Measurements from ENCODE around the gene WDR3. TPM values are rescaled to one million over a fixed set of nuclear protein-coding genes. Genes with fewer than 3 reads are reported as not detected.

WDR3 gene
- total and polyA plus RNA-seq, 11 donors = 1.5 to 15.4 (median 11.7) TPM

GRCh38 chr1:117932576-117932975 lies 3.0 kb downstream of the WDR3 start:
- Histone ChIP-seq H3K4me3 (no peak overlapping the region), H3K4me1 (peaks cover 5 to 33% (median 21%) of the 10 kb centered on the region in 12 donors), H3K36me3 (peaks cover 0 to 44% (median 33%) of the 10 kb centered on the region in 9 donors), H3K9me3 (no peaks in the 10 kb centered on the region), H3K27ac (no peak overlapping the region), H3K27me3 (no peaks in the 10 kb centered on the region)
- ATAC-seq = no peak
- WGBS, 4 donors = 91 to 98% (median 95%) methylated on average over 4 of the region's 4 CpGs
- intact Hi-C loops (cut with DNase I) = no loop called here
- no peak for DNase-seq
- TF ChIP-seq POLR2A (IDR thresholded peaks at IDR 0.05) = no peak
- TF ChIP-seq, protein P1, sequence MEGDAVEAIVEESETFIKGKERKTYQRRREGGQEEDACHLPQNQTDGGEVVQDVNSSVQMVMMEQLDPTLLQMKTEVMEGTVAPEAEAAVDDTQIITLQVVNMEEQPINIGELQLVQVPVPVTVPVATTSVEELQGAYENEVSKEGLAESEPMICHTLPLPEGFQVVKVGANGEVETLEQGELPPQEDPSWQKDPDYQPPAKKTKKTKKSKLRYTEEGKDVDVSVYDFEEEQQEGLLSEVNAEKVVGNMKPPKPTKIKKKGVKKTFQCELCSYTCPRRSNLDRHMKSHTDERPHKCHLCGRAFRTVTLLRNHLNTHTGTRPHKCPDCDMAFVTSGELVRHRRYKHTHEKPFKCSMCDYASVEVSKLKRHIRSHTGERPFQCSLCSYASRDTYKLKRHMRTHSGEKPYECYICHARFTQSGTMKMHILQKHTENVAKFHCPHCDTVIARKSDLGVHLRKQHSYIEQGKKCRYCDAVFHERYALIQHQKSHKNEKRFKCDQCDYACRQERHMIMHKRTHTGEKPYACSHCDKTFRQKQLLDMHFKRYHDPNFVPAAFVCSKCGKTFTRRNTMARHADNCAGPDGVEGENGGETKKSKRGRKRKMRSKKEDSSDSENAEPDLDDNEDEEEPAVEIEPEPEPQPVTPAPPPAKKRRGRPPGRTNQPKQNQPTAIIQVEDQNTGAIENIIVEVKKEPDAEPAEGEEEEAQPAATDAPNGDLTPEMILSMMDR (IDR thresholded peaks at IDR 0.05) = no peak

GRCh38 chr1:117933769-117934168 lies 4.2 kb downstream of the WDR3 start:
- H3K27me3 ChIP-seq = no peaks in the 10 kb centered on the region
- no peak overlapping the region for H3K4me3 ChIP-seq
- H3K4me1 ChIP-seq = peaks cover 0 to 22% (median 13%) of the 10 kb centered on the region in 12 donors
- H3K36me3 ChIP-seq = peaks cover 0 to 56% (median 45%) of the 10 kb centered on the region in 9 donors
- H3K9me3 ChIP-seq = no peaks in the 10 kb centered on the region
- DNase-seq = no peak
- WGBS, 4 donors = 90 to 96% (median 93%) methylated on average over 2 of the region's 2 CpGs
- no peak for ATAC-seq
- H3K27ac ChIP-seq = no peak overlapping the region
- no peak for TF ChIP-seq POLR2A (IDR thresholded peaks at IDR 0.05)
- TF ChIP-seq, protein P1 (IDR thresholded peaks at IDR 0.05) = no peak
- intact Hi-C loops (cut with DNase I) = no loop called here

DNA sequence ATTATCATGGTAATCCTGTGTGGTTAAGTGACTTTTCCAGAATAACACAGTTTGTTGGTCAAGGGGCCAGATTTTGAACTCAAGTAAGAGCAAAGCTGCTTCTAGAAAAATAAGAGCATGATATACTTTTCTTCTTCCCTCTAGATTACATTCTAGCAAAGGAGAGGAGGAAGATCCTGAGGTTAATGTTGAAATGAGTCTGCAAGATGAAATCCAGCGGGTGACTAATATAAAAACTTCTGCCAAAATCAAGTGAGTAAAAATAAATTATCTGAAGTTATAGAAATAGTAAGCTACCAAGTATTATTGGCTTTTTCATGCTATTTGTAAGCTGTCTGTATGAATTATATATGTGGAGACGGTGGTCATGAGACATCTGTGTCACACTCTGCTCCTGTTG lies 12.8 kb downstream of the WDR3 start:
- H3K9me3 ChIP-seq = no peaks in the 10 kb centered on the region
- peaks cover 0 to 100% (median 100%) of the 10 kb centered on the region in 9 donors for H3K36me3 ChIP-seq
- H3K4me3 ChIP-seq = no peak overlapping the region
- DNase-seq = no peak
- no peak overlapping the region for H3K27ac ChIP-seq
- 96 to 99% (median 98%) methylated on average over 2 of the region's 2 CpGs for WGBS, 4 donors
- no peaks in the 10 kb centered on the region for H3K4me1 ChIP-seq
- intact Hi-C loops (cut with DNase I) = no loop called here
- no peaks in the 10 kb centered on the region for H3K27me3 ChIP-seq
- ATAC-seq = no peak
- no peak for TF ChIP-seq POLR2A (IDR thresholded peaks at IDR 0.05)
- TF ChIP-seq, protein P1 (IDR thresholded peaks at IDR 0.05) = no peak

DNA sequence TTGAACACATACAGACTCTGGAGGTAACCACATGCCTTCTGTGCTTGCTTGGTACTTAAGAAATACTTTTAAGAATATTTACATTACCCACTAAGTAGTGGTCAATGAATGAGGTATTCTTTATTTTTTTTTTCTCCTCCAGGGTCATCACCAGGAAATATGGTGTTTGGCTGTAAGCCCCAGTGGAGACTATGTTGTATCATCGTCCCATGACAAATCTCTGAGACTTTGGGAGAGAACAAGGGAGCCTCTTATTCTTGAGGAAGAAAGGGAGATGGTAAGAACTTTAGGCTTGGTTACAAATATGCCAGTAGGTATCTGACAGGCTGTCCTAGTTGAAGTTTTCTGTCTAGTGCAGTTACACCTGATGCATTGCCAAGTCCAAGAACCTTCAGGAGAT lies 22.8 kb downstream of the WDR3 start:
- peaks cover 0 to 100% (median 99%) of the 10 kb centered on the region in 9 donors for H3K36me3 ChIP-seq
- H3K27me3 ChIP-seq = no peaks in the 10 kb centered on the region
- ATAC-seq (no peak), DNase-seq (no peak)
- no peak for TF ChIP-seq POLR2A (IDR thresholded peaks at IDR 0.05)
- TF ChIP-seq, protein P1 (IDR thresholded peaks at IDR 0.05) = no peak
- H3K4me1 ChIP-seq = no peaks in the 10 kb centered on the region
- no peaks in the 10 kb centered on the region for H3K9me3 ChIP-seq
- intact Hi-C loops (cut with DNase I) = no loop called here
- H3K27ac ChIP-seq = no peak overlapping the region
- no peak overlapping the region for H3K4me3 ChIP-seq
- 87 to 96% (median 92%) methylated on average over 1 of the region's 1 CpG for WGBS, 4 donors

Measured in heart left ventricle (tissue), 16 donors.